ENCODE measurements around the gene PWP2.
A peak's percentile ranks its signal among the peaks of the same experiment; 100 is the strongest.
"Not testable (repeated sequence)": the region's sequence is repeated elsewhere in the genome, so short reads cannot be mapped to it uniquely, and the experiment has no call there.

Gene PWP2

DNA sequence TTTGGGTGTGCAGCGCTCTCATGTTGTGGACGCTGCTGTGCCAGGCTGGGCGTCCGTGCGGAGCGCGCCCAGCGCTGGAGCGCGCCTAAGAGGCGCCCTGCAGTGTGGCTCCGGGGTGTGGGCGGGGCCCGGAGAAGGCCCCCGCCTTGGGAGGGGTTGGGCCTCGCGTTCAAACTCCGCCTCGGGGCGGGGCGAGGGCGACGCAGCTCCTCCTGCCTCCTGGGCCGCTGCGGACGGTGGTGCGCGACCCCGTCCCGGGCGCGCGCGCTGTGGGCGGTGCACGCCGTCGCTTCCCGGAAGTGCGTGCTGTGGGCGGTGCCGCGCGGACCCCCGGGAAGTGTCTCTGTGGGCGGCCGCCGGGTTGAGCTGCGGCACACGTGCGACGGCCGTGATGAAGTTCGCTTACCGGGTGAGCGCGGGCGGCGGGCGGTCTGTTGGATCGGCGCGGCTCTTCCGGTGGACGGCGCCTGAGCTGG is at the start of gene PWP2:
Gene PWP2, plus strand, starts transcription at position 374 of the 476 bp plus-strand sequence. Its CDS starts 18 bp downstream, at position 392.
- not testable (repeated sequence) for H3K27ac ChIP-seq

DNA sequence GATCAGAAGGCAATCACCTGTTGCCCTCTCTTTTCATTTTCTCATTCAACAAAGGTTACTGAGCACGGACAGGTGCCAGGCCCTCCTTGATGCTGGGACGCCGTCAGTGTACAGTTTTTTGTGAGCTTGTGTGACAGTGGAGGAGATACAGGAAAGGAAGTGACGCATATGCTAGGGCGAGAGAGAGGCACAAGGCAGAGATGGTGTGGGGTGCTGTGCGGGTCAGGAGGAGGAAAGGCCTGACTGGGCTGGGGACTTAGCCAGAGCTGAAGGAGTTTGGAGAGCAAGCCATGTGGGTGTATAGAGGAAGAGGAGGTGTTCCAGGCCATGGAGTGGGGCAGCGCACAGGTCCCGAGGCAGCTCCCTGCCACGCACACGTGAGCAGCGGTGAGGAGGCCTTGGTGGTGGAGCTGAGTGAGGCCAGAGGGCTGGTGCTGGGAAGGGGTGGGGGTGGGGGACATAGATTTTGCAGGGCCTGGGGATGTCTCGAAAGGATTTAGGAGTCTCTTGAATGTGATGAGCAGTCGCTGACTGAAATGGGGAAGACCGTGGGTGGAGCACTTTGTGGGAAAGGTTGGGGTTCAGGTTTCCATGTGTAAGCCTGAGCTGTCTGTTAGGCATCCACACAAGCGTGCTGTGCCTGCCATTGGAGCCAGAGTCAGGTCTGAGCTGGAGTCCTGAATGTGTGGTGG is 49.1 kb upstream of the PWP2 start:
- H3K27ac ChIP-seq = no peak overlapping the region
- TF ChIP-seq, protein P1, sequence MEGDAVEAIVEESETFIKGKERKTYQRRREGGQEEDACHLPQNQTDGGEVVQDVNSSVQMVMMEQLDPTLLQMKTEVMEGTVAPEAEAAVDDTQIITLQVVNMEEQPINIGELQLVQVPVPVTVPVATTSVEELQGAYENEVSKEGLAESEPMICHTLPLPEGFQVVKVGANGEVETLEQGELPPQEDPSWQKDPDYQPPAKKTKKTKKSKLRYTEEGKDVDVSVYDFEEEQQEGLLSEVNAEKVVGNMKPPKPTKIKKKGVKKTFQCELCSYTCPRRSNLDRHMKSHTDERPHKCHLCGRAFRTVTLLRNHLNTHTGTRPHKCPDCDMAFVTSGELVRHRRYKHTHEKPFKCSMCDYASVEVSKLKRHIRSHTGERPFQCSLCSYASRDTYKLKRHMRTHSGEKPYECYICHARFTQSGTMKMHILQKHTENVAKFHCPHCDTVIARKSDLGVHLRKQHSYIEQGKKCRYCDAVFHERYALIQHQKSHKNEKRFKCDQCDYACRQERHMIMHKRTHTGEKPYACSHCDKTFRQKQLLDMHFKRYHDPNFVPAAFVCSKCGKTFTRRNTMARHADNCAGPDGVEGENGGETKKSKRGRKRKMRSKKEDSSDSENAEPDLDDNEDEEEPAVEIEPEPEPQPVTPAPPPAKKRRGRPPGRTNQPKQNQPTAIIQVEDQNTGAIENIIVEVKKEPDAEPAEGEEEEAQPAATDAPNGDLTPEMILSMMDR (conservative IDR thresholded peaks at IDR 0.05) = no peak

DNA sequence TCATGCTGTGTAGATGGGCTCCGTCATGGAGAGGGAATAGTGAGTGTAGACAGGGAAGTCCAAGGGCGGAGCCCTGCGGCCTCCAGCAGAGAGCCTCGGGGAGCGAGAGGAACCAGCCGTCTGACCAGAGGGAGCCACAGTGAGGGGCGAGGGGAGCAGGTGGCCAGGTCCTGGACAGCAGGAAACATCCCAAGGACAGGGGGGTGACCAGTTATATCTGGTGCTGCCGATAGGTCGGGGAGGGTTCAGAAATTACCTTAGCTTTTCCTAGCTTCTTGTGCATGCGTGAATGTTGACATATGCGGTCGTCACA is 48.6 kb upstream of the PWP2 start:
- TF ChIP-seq, protein P1 (conservative IDR thresholded peaks at IDR 0.05) = no peak
- no peak overlapping the region for H3K27ac ChIP-seq

DNA sequence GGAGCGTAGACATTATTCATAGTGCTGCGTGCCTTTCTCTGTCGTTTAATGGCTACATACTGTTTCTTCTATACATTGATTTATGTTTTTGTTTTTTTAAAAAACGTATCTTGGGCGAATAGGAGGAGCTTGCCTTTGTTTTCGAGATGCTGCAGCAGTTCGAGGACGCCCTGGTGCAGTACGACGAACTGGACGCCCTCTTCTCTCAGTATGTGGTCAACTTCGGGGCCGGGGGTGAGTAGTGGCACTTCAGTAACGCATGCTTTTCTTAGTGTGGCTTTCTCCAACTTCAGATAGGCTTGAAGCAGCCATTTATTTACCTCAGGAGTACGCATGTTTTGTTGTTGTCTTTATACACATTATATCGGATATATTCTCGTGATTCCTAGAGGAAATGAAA is 48.2 kb upstream of the PWP2 start:
- TF ChIP-seq, protein P1 (conservative IDR thresholded peaks at IDR 0.05) = no peak
- no peak overlapping the region for H3K27ac ChIP-seq

DNA sequence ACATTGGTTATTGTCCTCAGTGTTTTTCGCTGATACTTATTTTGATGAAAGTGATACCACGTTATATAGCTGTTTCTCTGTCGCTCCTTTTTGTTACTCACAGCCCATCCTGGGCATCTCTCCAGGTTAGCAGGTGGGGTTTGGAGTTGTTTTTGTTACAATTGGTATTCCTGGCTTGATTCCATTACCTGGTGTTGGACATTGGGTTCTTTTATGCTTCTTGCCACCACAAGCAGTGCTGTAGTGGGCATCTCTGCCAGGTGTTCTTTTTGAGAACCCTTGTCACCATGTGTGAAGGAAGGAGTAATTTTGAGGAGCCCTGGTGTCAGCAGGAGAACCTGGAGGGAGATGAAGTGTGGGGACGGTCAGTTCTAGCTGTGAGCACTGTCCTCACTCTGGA is 47.5 kb upstream of the PWP2 start:
- H3K27ac ChIP-seq = no peak overlapping the region
- TF ChIP-seq, protein P1 (conservative IDR thresholded peaks at IDR 0.05) = no peak

DNA sequence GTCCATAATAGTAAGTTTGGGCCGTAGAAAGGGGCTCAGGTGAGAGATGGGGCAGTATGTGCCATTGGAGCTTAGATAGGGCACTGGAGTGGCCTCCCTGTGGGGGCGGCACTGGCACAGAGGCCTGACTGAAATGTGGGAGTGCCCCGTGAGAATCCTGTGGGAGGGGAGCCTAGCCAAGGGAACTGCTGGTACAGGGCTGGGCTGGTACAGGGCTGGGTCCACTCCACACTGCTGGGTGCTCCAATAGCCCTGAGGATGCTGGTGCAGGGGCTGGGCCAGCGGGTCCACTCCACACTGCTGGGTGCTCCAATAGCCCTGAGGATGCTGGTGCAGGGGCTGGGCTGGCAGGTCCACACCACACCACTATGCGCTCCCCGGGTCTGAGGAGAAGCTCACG is 44.8 kb upstream of the PWP2 start:
- TF ChIP-seq, protein P1 (conservative IDR thresholded peaks at IDR 0.05) = no peak
- H3K27ac ChIP-seq = no peak overlapping the region

DNA sequence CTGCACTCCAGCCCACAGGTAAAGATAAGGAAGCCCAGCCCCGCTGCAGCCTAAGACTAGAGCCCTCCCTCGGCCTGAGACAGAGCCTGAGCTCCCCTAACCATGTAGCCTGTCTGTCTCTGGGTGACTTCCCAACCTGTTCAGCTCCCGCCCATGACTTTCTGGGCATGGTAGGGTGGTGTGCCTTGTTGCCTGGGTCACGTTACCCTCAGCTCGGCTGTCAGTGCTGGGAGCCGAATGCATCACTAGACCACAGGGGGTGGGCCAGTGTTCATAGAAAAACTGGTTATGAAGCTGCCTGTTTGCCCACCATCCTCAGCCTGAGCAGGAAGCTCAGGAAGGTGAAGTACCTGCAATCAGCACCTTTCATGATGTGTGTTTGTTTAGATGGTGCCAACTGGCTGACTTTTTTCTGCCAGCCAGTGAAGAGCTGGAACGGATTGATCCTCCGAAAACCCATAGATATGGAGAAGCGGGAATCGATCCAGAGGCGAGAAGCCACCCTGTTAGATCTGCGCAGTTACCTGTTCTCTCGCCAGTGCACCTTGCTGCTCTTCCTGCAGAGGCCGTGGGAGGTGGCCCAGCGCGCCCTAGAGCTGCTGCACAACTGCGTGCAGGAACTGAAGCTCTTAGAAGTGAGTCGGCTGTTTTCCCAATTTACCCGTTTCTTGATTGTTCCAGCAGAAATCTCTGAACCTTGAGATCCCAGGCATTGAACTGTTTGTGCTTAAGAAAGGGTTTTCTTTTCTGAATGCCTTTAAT is 43.9 kb upstream of the PWP2 start:
- peak overlapping the region; percentile 2; the same call in 1 of the 2 replicates for H3K27ac ChIP-seq

More for the DNA sequence above, 43.9 kb upstream of the PWP2 start:
- TF ChIP-seq, protein P1 (conservative IDR thresholded peaks at IDR 0.05) = no peak
